HepG2 (cell line): ENCODE results near the gene TUBG1. TPM values are rescaled to one million over a fixed set of nuclear protein-coding genes. Genes with fewer than 3 reads are reported as not detected.

Source experiments
- ADNP ChIP-seq: sonication (generic); formaldehyde crosslinking; IDR thresholded peaks from 2 replicates; pipeline ENCODE4 v1.4.0; 2020; ENCODE audit warnings: missing genetic modification reagents
- EEA1 ChIP-seq: sonication (generic); formaldehyde crosslinking; IDR thresholded peaks from 2 replicates; pipeline ENCODE4 v1.5.1; 2020; ENCODE audit warnings: mild to moderate bottlenecking, missing genetic modification reagents, borderline replicate concordance
- ESRRA ChIP-seq: sonication (generic); formaldehyde crosslinking; IDR thresholded peaks from 2 replicates; pipeline ENCODE4 v1.5.1; 2020; ENCODE audit warnings: mild to moderate bottlenecking, low read depth, missing genetic modification reagents
- HCFC1 ChIP-seq: fragments of 150-350 bp; IDR thresholded peaks from 2 replicates; pipeline ENCODE4 v1.6.1; 2014; ENCODE audit warnings: low read depth, low read length
- HOXA5 ChIP-seq: sonication (generic); formaldehyde crosslinking; IDR thresholded peaks from 2 replicates; pipeline ENCODE4 v1.4.0; 2020; ENCODE audit warnings: missing genetic modification reagents
- KDM5A ChIP-seq: fragments of 200-600 bp; sonication (generic); IDR thresholded peaks from 2 replicates; pipeline ENCODE4 v1.7.0; 2018; ENCODE audit warnings: antibody characterized with exemption, mild to moderate bottlenecking, low read length, borderline replicate concordance
- KDM5B ChIP-seq: sonication (generic); formaldehyde crosslinking; IDR thresholded peaks from 2 replicates; pipeline ENCODE4 v1.4.0; 2020; ENCODE audit warnings: missing genetic modification reagents, mild to moderate bottlenecking, borderline replicate concordance
- MAFG ChIP-seq: sonication (generic); formaldehyde crosslinking; IDR thresholded peaks from 2 replicates; pipeline ENCODE4 v1.5.1; 2020; ENCODE audit warnings: mild to moderate bottlenecking, missing genetic modification reagents
- NCOA1 ChIP-seq: sonication (generic); formaldehyde crosslinking; IDR thresholded peaks from 2 replicates; pipeline ENCODE4 v1.9.0; 2021; ENCODE audit warnings: missing genetic modification reagents
- RARA ChIP-seq: IDR thresholded peaks from 2 replicates; pipeline ENCODE4 v1.6.1; 2016; ENCODE audit warnings: missing genetic modification reagents, missing compliant biosample characterization
- SMAD3 ChIP-seq: sonication (generic); formaldehyde crosslinking; IDR thresholded peaks from 2 replicates; pipeline ENCODE4 v1.4.0; 2020; ENCODE audit warnings: missing genetic modification reagents
- SP2 ChIP-seq: sonication (generic); formaldehyde crosslinking; IDR thresholded peaks from 2 replicates; pipeline ENCODE4 v1.5.1; 2020; ENCODE audit warnings: mild to moderate bottlenecking, missing genetic modification reagents
- TCF7 ChIP-seq: sonication (generic); IDR thresholded peaks from 2 replicates; pipeline ENCODE4 v1.6.1; 2016; ENCODE audit warnings: antibody characterized with exemption, low read depth
- ZFP41 ChIP-seq: sonication (generic); formaldehyde crosslinking; IDR thresholded peaks from 2 replicates; pipeline ENCODE4 v1.4.0; 2020; ENCODE audit warnings: mild to moderate bottlenecking, missing genetic modification reagents, borderline replicate concordance
- ZKSCAN8 ChIP-seq: IDR thresholded peaks from 2 replicates; pipeline ENCODE4 v1.6.1; 2016; ENCODE audit warnings: borderline replicate concordance, missing genetic modification reagents, missing compliant biosample characterization
- ZMYM3 ChIP-seq: sonication (generic); formaldehyde crosslinking; IDR thresholded peaks from 2 replicates; pipeline ENCODE4 v1.5.1; 2020; ENCODE audit warnings: mild to moderate bottlenecking, missing genetic modification reagents
- ZNF101 ChIP-seq: sonication (generic); formaldehyde crosslinking; IDR thresholded peaks from 2 replicates; pipeline ENCODE4 v1.4.0; 2020; ENCODE audit warnings: mild to moderate bottlenecking, low read depth, missing genetic modification reagents, borderline replicate concordance
- ZNF530 ChIP-seq: sonication (generic); formaldehyde crosslinking; IDR thresholded peaks from 2 replicates; pipeline ENCODE4 v1.5.0; 2020; ENCODE audit warnings: low read depth, mild to moderate bottlenecking, missing genetic modification reagents
- ZNF570 ChIP-seq: sonication (generic); formaldehyde crosslinking; IDR thresholded peaks from 2 replicates; pipeline ENCODE4 v1.4.0; 2020; ENCODE audit warnings: mild to moderate bottlenecking, missing genetic modification reagents, borderline replicate concordance
- ZNF780A ChIP-seq: sonication (generic); formaldehyde crosslinking; IDR thresholded peaks from 2 replicates; pipeline ENCODE4 v1.8.0; 2022; ENCODE audit warnings: mild to moderate bottlenecking, missing genetic modification reagents, moderate library complexity
- polyA plus RNA-seq, 8 experiments: library from polyadenylated mRNA; depleted of rRNA in 3 of 8; stranded (reverse) in 7 of 8; unstranded in 1 of 8; fragments of >200 nt; fragmentation: Illumina TruSeq in 4 of 8; extraction: Trizol in 4 of 8; gene quantifications; 2 replicates each; pipeline versions ENCODE4 v1.2.1 to v1.2.3, GENCODE V29; 2011 to 2016; ENCODE audit warnings: low read depth in 4 of 8, missing spikeins in 1 of 8, mixed read lengths in 1 of 8; ENCODE audit not compliant: insufficient read depth in 1 of 8
- total RNA-seq, 5 experiments: library from RNA; depleted of rRNA; stranded (reverse); fragments of >200 nt; fragmentation: Illumina TruSeq; extraction: Trizol; gene quantifications; 2 replicates each; pipeline ENCODE4 v1.2.3, GENCODE V29; 2016; ENCODE audit warnings: low read depth in 1 of 5
- TF ChIP-seq, protein P1 (sequence below): sonication (generic); formaldehyde crosslinking; IDR thresholded peaks from 2 replicates; pipeline ENCODE4 v1.4.0; 2020; ENCODE audit warnings: mild to moderate bottlenecking, missing genetic modification reagents, borderline replicate concordance
- TF ChIP-seq, protein P2 (sequence below): sonication (generic); formaldehyde crosslinking; conservative IDR thresholded peaks from 2 replicates; pipeline ENCODE4 v1.8.0; 2022; ENCODE audit warnings: missing genetic modification reagents
- TF ChIP-seq, protein P3 (sequence below): sonication (generic); formaldehyde crosslinking; IDR thresholded peaks from 2 replicates; pipeline ENCODE4 v1.4.0; 2020; ENCODE audit warnings: missing genetic modification reagents

Gene TUBG1
- total and polyA plus RNA-seq, 2 of the 13 experiments (the other 11 are each of a cell fraction or from before 2014, with no cell fraction given) = 74.1 to 137 TPM

DNA sequence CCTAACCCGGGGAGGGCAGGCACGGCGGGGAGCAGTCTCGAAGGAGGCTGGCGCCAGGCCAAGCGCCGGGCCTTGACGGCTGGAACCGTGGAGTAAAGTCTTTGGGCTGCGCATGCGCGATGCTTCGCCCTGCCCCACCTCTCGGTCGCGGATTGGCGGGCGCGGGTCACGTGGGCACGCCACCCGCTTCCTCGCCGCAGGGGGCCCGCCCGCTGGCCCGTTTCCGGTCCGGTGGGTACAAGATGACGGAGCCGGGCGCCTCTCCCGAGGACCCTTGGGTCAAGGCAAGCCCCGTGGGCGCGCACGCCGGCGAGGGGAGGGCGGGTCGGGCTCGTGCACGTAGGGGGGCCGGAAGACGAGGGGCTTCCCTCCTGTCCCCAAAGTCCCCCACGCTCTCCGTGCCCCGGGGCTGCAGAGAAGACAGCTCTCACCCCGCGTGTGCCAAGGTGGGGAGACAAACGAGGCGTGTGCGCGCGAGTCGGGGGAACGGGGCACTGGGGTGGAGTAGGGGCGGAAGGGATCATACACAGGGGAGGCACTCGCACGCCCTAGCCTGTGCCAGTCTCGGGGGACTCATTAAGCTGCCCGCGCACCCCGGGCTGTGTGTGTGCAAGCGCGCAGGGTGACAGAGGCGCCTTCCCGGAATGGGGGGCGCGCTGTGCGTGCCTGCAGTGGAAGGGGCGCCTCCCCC lies 42.5 kb upstream of the TUBG1 start, which contains the start of gene MLX (continued):
- no peak for TF ChIP-seq MAFG (CRISPR knock-in tag)
- TF ChIP-seq, protein P1, sequence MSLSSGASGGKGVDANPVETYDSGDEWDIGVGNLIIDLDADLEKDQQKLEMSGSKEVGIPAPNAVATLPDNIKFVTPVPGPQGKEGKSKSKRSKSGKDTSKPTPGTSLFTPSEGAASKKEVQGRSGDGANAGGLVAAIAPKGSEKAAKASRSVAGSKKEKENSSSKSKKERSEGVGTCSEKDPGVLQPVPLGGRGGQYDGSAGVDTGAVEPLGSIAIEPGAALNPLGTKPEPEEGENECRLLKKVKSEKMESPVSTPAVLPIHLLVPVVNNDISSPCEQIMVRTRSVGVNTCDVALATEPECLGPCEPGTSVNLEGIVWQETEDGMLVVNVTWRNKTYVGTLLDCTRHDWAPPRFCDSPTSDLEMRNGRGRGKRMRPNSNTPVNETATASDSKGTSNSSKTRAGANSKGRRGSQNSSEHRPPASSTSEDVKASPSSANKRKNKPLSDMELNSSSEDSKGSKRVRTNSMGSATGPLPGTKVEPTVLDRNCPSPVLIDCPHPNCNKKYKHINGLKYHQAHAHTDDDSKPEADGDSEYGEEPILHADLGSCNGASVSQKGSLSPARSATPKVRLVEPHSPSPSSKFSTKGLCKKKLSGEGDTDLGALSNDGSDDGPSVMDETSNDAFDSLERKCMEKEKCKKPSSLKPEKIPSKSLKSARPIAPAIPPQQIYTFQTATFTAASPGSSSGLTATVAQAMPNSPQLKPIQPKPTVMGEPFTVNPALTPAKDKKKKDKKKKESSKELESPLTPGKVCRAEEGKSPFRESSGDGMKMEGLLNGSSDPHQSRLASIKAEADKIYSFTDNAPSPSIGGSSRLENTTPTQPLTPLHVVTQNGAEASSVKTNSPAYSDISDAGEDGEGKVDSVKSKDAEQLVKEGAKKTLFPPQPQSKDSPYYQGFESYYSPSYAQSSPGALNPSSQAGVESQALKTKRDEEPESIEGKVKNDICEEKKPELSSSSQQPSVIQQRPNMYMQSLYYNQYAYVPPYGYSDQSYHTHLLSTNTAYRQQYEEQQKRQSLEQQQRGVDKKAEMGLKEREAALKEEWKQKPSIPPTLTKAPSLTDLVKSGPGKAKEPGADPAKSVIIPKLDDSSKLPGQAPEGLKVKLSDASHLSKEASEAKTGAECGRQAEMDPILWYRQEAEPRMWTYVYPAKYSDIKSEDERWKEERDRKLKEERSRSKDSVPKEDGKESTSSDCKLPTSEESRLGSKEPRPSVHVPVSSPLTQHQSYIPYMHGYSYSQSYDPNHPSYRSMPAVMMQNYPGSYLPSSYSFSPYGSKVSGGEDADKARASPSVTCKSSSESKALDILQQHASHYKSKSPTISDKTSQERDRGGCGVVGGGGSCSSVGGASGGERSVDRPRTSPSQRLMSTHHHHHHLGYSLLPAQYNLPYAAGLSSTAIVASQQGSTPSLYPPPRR (CRISPR knock-in tag) = peak; percentile 78
- TF ChIP-seq ESRRA = peak; percentile 46; the same call in 1 of the 2 replicates
- no peak for TF ChIP-seq ADNP (CRISPR knock-in tag)
- TF ChIP-seq ZNF530 = no peak
- TF ChIP-seq ZKSCAN8 = peak; percentile 14; the same call in 1 of the 2 replicates
- TF ChIP-seq, protein P2, sequence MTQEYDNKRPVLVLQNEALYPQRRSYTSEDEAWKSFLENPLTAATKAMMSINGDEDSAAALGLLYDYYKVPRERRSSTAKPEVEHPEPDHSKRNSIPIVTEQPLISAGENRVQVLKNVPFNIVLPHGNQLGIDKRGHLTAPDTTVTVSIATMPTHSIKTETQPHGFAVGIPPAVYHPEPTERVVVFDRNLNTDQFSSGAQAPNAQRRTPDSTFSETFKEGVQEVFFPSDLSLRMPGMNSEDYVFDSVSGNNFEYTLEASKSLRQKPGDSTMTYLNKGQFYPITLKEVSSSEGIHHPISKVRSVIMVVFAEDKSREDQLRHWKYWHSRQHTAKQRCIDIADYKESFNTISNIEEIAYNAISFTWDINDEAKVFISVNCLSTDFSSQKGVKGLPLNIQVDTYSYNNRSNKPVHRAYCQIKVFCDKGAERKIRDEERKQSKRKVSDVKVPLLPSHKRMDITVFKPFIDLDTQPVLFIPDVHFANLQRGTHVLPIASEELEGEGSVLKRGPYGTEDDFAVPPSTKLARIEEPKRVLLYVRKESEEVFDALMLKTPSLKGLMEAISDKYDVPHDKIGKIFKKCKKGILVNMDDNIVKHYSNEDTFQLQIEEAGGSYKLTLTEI = no peak
- peak; percentile 93 for TF ChIP-seq KDM5B
- no peak for TF ChIP-seq ZMYM3
- 0 out of 2 replicates have a peak, but pooled peaks have one; percentile 43 for TF ChIP-seq SMAD3 (CRISPR knock-in tag)
- TF ChIP-seq SP2 (CRISPR knock-in tag) = peak; percentile 66
- no peak for TF ChIP-seq TCF7
- no peak for TF ChIP-seq EEA1 (CRISPR knock-in tag)
- no peak for TF ChIP-seq ZNF101
- TF ChIP-seq KDM5A = no peak; the same call in 1 of the 2 replicates
- TF ChIP-seq ZFP41 = no peak
- TF ChIP-seq ZNF570 = peak; percentile 86; the same call in 1 of the 2 replicates
- TF ChIP-seq HCFC1 = no peak
- TF ChIP-seq RARA (CRISPR knock-in tag) = peak; percentile 74
- TF ChIP-seq, protein P3, sequence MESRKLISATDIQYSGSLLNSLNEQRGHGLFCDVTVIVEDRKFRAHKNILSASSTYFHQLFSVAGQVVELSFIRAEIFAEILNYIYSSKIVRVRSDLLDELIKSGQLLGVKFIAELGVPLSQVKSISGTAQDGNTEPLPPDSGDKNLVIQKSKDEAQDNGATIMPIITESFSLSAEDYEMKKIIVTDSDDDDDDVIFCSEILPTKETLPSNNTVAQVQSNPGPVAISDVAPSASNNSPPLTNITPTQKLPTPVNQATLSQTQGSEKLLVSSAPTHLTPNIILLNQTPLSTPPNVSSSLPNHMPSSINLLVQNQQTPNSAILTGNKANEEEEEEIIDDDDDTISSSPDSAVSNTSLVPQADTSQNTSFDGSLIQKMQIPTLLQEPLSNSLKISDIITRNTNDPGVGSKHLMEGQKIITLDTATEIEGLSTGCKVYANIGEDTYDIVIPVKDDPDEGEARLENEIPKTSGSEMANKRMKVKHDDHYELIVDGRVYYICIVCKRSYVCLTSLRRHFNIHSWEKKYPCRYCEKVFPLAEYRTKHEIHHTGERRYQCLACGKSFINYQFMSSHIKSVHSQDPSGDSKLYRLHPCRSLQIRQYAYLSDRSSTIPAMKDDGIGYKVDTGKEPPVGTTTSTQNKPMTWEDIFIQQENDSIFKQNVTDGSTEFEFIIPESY = no peak
- TF ChIP-seq ZNF780A (CRISPR knock-in tag) = no peak
- TF ChIP-seq HOXA5 = no peak
- TF ChIP-seq NCOA1 (CRISPR knock-in tag) = peak; percentile 97
